Measurements from ENCODE around the gene ZNF710.

The ZNF710 gene

DNA sequence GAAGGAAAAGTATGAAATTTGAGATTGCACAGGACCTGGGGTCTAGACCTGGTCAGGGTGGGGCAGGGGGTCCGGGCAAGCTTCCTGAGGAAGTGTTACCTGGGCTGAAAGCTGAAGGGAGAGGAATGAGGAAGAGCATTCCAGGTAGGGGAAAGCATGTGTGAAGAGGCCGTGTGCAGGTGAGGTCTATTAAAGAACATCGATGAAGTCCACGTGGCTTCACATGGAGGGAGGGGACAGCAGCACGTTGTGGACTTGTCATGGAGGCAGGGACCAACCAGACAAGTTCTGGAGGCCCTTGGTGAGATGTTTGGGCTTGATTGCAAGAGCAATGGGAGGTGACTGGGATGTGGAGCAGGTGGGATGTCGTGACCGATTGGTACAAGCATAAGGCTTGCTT is 54.1 kb downstream of the ZNF710 start:
- Histone ChIP-seq H3K4me3 (replicated peaks; ENCODE audit: insufficient read depth, low read length) (no peak overlapping the region), H3K27me3 (ENCODE audit: insufficient read depth, poor library complexity, severe bottlenecking) (no peaks in the 10 kb centered on the region), H3K27ac (replicated peaks) (no peak overlapping the region)
- TF ChIP-seq, protein P1, sequence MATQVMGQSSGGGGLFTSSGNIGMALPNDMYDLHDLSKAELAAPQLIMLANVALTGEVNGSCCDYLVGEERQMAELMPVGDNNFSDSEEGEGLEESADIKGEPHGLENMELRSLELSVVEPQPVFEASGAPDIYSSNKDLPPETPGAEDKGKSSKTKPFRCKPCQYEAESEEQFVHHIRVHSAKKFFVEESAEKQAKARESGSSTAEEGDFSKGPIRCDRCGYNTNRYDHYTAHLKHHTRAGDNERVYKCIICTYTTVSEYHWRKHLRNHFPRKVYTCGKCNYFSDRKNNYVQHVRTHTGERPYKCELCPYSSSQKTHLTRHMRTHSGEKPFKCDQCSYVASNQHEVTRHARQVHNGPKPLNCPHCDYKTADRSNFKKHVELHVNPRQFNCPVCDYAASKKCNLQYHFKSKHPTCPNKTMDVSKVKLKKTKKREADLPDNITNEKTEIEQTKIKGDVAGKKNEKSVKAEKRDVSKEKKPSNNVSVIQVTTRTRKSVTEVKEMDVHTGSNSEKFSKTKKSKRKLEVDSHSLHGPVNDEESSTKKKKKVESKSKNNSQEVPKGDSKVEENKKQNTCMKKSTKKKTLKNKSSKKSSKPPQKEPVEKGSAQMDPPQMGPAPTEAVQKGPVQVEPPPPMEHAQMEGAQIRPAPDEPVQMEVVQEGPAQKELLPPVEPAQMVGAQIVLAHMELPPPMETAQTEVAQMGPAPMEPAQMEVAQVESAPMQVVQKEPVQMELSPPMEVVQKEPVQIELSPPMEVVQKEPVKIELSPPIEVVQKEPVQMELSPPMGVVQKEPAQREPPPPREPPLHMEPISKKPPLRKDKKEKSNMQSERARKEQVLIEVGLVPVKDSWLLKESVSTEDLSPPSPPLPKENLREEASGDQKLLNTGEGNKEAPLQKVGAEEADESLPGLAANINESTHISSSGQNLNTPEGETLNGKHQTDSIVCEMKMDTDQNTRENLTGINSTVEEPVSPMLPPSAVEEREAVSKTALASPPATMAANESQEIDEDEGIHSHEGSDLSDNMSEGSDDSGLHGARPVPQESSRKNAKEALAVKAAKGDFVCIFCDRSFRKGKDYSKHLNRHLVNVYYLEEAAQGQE (IDR thresholded peaks at IDR 0.05; ENCODE audit: insufficient replicate concordance, low read depth) = no peak
- TF ChIP-seq POLR2AphosphoS5 (IDR thresholded peaks at IDR 0.05; ENCODE audit: low read depth) (no peak), SPI1 (IDR thresholded peaks at IDR 0.05; ENCODE audit: borderline replicate concordance, low read depth) (no peak), GABPA (IDR thresholded peaks at IDR 0.05; ENCODE audit: low read depth) (no peak)
- TF ChIP-seq, protein P2, sequence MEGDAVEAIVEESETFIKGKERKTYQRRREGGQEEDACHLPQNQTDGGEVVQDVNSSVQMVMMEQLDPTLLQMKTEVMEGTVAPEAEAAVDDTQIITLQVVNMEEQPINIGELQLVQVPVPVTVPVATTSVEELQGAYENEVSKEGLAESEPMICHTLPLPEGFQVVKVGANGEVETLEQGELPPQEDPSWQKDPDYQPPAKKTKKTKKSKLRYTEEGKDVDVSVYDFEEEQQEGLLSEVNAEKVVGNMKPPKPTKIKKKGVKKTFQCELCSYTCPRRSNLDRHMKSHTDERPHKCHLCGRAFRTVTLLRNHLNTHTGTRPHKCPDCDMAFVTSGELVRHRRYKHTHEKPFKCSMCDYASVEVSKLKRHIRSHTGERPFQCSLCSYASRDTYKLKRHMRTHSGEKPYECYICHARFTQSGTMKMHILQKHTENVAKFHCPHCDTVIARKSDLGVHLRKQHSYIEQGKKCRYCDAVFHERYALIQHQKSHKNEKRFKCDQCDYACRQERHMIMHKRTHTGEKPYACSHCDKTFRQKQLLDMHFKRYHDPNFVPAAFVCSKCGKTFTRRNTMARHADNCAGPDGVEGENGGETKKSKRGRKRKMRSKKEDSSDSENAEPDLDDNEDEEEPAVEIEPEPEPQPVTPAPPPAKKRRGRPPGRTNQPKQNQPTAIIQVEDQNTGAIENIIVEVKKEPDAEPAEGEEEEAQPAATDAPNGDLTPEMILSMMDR (IDR thresholded peaks at IDR 0.05; ENCODE audit: insufficient read depth, low read length) = no peak
- DNase-seq (ENCODE audit: low read depth in 1 of 2, low spot score in 1 of 2) = no peak

DNA sequence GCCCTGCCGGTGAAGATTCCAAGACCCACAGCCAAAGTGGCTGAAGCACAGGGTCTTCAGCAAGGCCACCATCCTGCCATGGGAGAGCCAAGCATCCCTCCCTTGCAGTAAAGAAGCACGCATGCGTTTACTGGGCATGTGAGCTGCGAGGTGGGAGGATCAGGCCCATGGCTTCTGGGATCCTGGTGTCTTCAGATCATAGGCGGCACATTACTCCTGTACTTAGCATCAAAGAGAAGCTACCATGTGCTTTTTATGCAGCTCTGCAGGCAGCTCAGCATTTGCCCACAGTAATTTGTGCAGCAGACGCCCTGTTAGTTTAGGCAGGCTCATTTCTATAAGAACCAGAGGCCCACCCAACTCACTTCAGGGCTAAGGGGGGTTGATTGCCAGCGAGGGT is 55.4 kb downstream of the ZNF710 start:
- Histone ChIP-seq H3K27me3 (ENCODE audit: insufficient read depth, poor library complexity, severe bottlenecking) (no peaks in the 10 kb centered on the region), H3K4me3 (replicated peaks; ENCODE audit: insufficient read depth, low read length) (no peak overlapping the region), H3K27ac (replicated peaks) (no peak overlapping the region)
- DNase-seq (ENCODE audit: low read depth in 1 of 2, low spot score in 1 of 2) = no peak
- no peak for TF ChIP-seq POLR2AphosphoS5 (IDR thresholded peaks at IDR 0.05; ENCODE audit: low read depth)
- TF ChIP-seq GABPA (IDR thresholded peaks at IDR 0.05; ENCODE audit: low read depth) = no peak
- TF ChIP-seq SPI1 (IDR thresholded peaks at IDR 0.05; ENCODE audit: borderline replicate concordance, low read depth) = no peak
- TF ChIP-seq, protein P2 (IDR thresholded peaks at IDR 0.05; ENCODE audit: insufficient read depth, low read length) = no peak
- TF ChIP-seq, protein P1 (IDR thresholded peaks at IDR 0.05; ENCODE audit: insufficient replicate concordance, low read depth) = no peak

DNA sequence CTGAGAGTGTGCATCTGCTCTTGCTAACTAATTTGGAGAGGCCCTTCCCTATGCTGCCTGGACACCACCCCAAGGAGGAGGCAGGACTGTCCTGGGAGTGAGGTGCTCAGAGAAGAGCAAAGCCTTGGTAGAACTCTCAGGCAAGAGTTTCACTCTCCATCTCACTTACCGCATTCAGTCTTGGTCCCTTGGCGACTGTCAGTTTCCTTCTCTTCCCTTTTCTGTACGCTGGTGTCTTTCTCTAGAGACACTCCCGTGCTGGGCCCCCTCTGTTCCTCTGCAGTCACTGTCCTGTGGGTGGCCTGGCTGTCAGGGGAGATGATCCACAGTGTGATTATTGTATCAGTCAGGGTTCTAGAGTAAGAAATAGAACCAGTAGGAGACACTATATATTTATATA is 57.2 kb downstream of the ZNF710 start:
- Histone ChIP-seq H3K27me3 (ENCODE audit: insufficient read depth, poor library complexity, severe bottlenecking) (no peaks in the 10 kb centered on the region), H3K27ac (replicated peaks) (peak overlapping the region; percentile 84), H3K4me3 (replicated peaks; ENCODE audit: insufficient read depth, low read length) (no peak overlapping the region)
- 0 out of 2 replicates have a peak, but pooled peaks have one; percentile 29 for TF ChIP-seq POLR2AphosphoS5 (IDR thresholded peaks at IDR 0.05; ENCODE audit: low read depth)
- no peak for TF ChIP-seq GABPA (IDR thresholded peaks at IDR 0.05; ENCODE audit: low read depth)
- TF ChIP-seq SPI1 (IDR thresholded peaks at IDR 0.05; ENCODE audit: borderline replicate concordance, low read depth) = peak; percentile 67
- TF ChIP-seq, protein P2 (IDR thresholded peaks at IDR 0.05; ENCODE audit: insufficient read depth, low read length) = no peak
- TF ChIP-seq, protein P1 (IDR thresholded peaks at IDR 0.05; ENCODE audit: insufficient replicate concordance, low read depth) = no peak
- peak; percentile 29 to 75 for DNase-seq (ENCODE audit: low read depth in 1 of 2, low spot score in 1 of 2)

Data from HL-60 (cell line).